GM21423 (cell line): ENCODE data around the gene PTPRCAP.
"Not testable (repeated sequence)": the region's sequence is repeated elsewhere in the genome, so short reads cannot be mapped to it uniquely, and the experiment has no call there.

ENCODE experiments used
- ATAC-seq: cut with Tn5 transposase; IDR thresholded peaks from one replicate; pipeline ENCODE4 v1.9.1; 2021; ENCODE audit warnings: mild to moderate bottlenecking, moderate library complexity; ENCODE audit not compliant: unreplicated experiment

The PTPRCAP gene

DNA sequence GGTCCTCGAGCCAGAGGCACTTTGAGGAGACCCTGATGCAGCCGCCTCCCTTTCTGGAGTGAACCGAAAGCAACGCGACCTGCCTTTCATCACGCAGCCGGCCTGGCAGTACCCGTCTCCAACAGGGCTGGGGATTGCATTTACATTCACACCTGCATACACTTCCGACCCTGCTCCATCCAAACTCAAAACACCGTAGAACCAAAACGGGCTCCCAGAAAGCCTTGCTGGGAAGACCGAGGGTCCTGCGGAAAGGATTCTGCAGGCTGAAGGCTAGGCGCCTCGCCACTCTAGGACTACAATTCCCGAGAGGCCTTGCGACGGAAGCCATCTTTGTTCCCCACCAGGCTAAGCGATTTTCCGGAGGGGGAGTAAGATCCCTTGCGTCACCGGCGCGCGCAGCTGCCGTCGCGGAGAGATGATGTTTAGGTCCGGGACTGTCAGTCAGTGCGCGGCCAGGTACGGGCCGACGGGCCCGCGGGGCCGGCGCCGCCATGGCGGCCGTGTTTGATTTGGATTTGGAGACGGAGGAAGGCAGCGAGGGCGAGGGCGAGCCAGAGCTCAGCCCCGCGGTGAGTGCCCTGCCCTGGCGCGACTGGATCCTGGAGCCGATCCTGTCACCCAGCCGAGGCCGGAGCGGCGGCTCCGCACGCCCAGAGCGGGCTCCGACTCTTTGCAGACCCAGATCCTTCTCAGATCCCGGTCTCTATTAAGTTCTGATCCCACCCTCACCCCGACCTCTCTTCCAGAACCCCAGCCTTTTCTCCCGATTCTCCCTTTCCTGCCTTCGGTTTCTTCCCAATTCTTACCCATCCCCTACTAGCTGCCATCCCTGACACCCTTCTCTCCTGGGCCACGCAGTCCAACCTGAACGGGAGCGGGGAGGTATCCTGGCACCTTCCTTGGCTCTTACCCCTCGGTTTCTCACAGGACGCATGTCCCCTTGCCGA is 9.2 kb downstream of the PTPRCAP start, which contains the start of gene RPS6KB2:
Gene RPS6KB2 (plus strand): TSS at position 443 of the 950 bp plus-strand sequence. CDS start 52 bp downstream, at position 495.
- ATAC-seq, result peak; percentile 79

- not testable (repeated sequence) for ATAC-seq
Measured at GRCh38 chr11:67427364-67427859, 10.1 kb downstream of the PTPRCAP start.

- ATAC-seq, result no peak
Measured at GRCh38 chr11:67423891-67424613, 13.4 kb downstream of the PTPRCAP start.

GRCh38 chr11:67423466-67423865 is 14.0 kb downstream of the PTPRCAP start:
- no peak for ATAC-seq

DNA sequence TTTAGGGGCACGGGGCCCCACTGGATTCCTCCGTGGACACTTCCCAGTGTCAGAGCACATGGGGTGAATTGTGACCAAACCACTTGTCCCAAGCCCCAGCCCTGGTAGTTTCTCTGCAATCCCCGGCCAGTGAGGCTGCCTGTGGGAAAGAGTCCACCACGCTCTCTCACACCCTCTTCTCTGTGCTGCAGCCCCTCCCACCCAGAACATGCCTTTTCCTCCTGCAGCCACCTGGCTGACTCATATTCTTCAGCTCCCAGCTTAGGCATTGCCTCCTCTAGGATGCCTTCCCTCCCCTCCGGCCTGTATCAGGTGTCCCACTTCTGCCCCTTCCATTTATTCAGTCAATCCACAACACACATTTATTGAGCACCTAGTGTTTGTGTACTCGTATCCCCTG is 14.6 kb downstream of the PTPRCAP start:
- no peak for ATAC-seq

GRCh38 chr11:67421430-67422031 is 16.0 kb downstream of the PTPRCAP start:
- no peak for ATAC-seq

GRCh38 chr11:67420646-67421429 is 16.6 kb downstream of the PTPRCAP start:
- peak; percentile 76 for ATAC-seq

DNA sequence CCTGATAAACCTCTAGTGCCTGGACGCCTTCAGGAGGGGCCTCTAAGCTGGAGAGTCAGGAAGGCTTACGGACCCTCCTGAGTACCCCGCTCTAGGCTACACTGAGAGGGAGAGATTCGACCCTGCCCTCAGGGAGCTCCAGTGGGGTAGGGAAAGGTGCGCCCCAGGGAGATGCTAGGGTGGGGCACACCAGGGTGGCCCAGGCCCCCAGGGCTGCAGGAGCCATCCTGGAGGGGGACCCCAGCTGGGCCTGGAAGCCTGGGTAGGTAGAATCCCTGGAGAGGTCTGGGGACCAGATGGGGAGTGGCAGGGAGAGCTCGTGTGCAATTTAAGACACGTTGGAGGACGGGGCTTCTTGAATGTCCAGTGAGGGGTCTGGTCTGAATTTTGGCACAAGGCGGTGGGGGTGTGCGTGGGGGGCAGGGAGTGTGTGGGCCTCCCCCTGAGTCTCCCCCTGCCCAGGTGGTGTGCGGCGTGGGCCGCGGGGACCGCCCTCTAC is 17.3 kb downstream of the PTPRCAP start:
- ATAC-seq, result no peak

DNA sequence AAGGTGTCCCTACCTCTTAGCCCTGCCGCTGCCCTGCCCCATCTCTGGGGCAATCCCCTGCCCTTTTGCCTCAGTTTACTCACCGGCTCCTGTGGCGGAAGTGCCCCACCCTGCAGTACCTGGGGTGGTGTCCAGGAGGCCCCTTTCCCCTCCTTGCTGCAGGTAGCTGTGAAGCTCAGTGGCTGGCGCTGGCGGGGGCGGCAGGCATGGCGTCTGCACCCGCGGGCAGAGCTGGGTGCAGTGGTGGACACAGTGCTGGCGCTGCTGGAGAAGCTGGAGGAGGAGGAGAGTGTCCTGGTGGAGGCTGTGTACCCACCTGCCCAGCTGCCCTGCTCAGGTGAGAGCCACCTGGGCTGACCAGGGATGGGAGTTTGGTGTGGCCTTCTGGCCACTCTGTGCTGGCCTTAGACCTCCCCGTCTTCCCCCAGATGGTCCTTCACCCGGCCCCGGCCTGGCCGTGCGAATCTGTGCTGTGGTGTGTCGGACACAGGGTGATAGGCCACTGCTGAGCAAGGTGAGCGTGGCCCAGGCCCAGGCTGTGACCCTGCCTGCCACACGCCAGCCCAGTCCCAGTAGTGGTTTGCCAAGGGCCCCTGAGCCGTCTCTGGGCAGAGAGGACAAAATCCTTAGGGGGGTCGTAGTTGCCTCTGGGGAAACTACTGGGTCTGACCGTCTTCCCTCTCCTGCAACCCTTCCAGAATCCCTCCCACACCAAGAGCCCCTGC is 18.0 kb downstream of the PTPRCAP start:
- ATAC-seq, result no peak

DNA sequence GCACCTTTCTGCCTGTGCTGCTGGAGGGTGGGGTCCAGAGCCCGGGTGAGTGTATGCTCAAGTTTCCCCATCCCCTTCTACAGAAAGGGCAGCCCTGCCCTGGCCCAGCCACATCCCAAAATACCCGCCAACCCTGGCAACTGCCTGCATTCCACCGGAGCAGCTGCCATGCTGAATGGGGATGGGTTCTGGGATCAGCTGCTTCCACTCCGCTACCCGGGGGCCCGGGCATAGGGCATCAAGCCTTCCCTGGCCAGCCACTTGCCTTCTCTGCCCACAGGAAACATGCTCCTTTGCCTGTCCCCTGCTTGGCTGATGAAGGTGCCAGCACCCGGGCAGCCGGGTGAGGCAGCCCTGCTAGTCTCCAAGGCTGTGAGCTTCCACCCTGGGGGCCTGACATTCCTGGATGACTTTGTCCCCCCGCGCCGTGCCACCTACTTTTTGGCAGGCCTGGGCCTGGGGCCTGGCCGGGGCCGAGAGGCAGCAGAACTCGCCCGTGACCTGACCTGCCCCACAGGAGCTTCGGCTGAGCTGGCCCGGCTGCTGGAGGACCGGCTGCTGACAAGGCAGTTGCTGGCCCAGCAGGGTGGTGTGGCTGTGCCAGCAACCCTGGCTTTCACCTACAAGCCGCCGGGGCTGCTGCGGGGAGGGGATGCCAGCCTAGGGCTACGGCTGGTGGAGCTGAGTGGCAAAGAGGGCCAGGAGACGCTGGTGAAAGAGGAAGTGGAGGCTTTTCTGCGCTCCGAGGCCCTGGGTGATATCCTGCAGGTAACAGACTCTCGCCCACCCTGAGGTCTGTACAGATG is 18.8 kb downstream of the PTPRCAP start:
- no peak for ATAC-seq

- ATAC-seq, result no peak
Measured at GRCh38 chr11:67417425-67417824, 20.1 kb downstream of the PTPRCAP start.

GRCh38 chr11:67416416-67417335 is 20.8 kb downstream of the PTPRCAP start:
- no peak for ATAC-seq

DNA sequence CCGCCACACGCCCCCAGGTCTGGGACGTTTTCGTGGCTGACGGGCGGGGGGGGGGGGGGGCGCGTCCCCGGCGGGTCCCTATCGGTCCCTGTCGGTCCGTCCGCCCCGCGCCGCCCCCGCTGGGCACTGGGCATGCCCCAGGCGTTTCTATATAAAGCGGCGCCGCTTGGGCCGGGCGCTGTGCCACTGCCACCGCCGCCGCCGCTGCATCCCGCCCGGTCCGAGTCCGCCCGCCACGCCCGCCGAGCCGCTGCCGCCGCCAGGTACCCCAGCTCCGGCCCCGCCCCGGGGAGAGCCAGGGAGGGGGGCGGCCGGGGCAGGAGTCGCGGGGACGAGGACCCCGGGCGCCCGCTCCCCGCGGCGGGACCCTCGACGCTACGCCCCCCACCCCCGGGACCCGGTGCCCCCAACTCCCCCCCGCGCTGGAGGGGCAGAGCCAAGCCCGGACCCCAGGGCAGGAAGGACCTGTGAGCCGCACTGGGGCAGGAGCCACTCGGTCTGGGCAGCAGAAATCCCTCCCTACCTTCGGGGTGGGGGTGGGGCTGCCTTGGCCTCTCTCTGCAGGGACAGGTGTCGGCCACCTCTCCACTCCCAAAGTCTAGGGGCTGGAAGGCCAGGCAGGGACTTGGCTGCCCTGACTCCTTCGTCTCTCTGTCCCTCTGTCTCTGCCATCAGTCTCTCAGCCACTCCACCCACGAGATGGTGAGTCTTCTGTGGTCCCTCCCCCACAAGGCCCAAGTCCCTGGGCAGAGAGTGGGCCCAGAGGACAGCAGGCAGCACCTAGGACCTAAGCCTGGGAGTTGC is 21.8 kb downstream of the PTPRCAP start, which contains the start of gene CARNS1:
Gene CARNS1 (plus strand): TSS at position 178 of the 804 bp plus-strand sequence. CDS start 522 bp downstream, at position 700.
- no peak for ATAC-seq

DNA sequence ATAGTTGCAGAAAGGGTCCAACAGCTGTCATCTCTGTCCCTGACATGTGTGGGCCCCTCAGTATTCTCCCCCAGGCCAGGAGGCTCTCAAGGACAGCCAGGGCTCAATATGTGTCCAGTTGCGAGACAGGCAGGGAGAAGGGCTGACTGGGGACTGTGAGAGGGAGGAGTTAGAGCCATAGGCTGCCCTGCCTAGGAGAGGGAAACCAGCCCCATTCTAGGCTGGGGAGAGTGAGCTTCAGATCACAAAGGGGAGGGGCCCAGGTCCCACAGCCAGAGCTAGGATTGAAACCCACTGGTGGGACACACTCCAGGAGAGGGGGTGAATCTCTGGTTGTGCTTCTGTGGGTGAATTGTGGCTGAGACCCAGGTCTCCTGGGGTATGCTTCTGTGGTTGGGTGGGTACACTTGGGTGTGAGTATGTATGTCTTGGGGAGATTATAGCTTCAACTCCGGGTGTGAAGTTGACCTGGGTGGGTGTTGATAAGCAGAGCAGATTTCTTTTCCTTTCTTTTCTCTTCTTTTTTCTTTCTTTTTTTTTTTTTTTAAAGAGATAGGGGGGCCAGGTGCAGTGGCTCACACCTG is 24.1 kb downstream of the PTPRCAP start:
- no peak for ATAC-seq

GRCh38 chr11:67412495-67413179 is 24.8 kb downstream of the PTPRCAP start:
- ATAC-seq, result no peak

GRCh38 chr11:67411785-67412152 is 25.7 kb downstream of the PTPRCAP start:
- ATAC-seq, result no peak
